NK-92 treated with Interleukin-12 subunit alpha and Interleukin-12 subunit beta, amount 100 ng/mL, for 24 hours (cell line): ENCODE results near the gene CRYGA.
"Not testable (repeated sequence)": the region's sequence is repeated elsewhere in the genome, so short reads cannot be mapped to it uniquely, and the experiment has no call there.

Experiments
- DNase-seq: peaks from one replicate; lab custom pipeline; 2025; lab: John Stamatoyannopoulos, UW

Gene CRYGA

DNA sequence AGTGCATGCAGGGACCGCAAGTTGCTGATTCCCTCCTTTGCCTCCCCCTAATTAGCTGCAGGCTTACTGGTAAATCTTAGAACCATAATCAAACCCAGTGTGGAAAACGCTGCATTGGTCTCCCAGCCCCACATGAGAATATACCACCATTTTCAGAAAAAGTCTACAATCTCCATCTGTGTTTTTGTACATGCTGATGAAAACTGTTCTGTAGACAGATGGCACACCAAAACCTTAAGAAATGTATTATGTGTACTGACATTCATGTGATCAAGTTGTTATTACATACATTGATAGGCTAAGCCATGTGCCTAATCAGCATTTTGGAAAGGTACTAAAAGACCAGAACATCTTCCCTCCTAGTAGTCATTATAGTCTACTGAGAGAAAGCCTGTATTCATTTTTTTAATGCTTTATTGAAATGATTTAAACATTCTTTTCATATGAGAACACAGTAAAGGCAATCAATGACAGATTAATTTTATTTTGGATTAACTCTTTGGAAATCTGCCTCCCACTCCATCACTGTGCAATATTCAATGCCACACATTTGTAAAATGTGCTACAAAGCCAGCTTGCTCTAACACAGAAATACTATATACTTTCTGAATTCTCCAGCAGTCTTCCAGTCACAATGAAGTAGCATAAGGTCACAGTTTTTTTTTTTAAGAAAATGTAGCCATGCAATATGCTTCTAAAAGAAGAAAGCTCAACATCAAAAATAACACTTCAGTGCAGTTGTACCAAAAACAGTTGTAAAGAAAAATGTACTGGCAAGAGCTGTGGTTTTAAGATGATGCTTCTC is 1.8 kb upstream of the CRYGA start:
- DNase-seq: no peak

DNA sequence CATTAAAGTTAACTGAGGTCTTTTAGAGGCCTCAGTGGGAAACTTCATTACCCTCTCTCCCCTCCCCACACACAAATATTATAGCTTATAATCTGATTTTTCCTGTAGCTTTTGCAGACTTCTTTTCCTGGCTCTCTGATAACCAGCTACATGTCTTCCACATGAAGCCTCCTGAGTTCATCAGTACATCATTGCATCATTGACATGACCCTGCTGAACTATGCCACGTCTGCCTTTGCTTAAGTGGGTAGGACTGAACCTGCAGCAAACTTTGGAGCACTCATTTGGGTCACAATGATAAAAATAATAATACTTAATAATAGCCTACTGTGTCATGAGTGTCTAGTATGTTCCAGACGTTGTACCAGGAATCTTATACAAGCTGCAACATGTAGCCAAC is 7.0 kb downstream of the CRYGA start:
- DNase-seq: no peak

DNA sequence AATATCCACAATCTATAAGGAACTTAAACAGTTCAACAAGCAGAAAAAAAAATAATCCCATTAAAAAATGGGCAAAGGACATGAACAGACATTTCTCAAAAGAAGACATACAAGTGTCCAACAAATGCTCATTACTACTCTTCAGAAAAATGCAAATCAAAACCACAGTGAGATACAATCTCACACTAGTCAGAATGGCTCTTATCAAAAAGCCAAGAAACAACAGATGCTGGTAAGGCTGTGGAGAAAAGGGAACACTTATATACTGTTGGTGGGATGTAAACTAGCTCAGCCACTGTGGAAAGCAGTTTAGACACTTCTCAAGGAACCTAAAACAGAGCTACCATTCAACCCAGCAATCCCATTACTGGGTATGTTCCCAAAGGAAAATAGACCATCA is 10.2 kb downstream of the CRYGA start:
- DNase-seq: no peak

DNA sequence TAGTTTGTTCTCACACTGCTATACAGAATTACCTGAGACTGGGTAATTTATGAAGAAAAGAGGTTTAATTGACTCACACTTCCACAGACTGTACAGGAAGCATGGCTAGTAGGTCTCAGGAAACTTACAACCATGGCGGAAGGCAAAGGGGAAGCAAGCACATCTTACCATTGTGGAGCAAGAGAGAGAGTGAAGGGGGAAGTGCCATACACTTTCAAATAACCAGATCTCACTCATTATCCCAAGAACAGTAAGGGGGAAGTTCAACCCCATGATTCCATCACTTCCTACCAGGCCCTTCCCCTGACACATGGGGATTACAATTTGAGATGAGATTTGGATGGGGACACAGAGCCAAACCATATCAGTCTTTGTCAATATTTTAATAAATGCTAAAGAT is 12.4 kb downstream of the CRYGA start:
- no peak for DNase-seq

DNA sequence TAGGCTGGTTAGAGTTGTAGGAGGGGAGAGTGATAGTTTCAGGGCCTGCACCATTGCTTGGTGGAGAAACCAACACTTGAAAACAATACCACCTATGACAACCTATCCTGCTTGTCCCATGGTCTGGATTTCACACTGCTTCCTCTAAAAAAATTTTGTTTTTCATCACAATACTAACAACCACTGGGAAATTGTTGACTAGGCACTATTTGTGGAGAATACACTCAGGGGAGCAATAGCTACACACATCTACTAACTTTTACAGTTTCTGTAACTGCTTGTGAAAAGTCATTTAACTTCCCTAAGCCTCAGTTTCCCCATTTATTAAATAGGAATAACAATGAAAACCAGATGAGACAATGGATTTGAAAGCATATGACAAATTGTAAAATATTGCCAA is 13.3 kb downstream of the CRYGA start:
- no peak for DNase-seq

DNA sequence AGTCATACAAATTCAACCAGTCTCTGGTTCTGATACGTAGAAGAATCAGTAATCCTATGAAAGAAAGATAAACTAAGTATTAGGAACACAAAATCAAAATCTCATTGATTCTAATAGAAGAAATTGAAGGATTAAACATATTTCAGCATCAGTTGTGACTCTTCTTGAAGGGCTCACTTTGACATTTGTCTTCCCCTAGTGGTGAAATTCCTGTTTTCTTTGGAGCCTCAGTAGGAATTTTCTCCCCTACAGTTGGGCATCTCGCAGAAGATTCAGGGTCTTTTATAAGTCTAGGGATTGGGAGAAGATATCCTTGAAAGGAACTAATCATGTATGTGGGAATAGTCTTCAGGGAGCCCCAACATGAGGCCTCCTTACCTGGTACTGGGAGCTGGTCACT is 14.6 kb downstream of the CRYGA start:
- DNase-seq: no peak

DNA sequence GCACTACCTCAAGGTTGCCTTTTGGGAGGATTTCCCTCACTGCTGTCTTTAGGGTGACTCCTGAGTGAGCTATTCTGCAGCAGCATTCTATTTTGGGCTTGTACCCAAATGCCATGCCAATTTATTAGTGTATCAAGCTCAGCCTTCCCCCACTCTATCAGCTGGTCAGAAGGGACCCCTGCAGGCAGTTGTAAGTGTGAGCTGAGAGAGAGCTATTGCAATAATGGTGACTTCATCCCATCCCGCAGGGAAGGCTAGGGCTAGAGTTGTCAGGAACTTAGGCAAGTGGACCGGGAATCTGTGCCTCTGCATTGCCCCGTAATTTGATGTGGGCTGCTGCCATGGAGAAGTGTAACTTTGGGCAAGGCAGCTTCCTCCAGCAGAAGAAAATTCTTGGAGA is 15.6 kb downstream of the CRYGA start:
- DNase-seq: no peak

DNA sequence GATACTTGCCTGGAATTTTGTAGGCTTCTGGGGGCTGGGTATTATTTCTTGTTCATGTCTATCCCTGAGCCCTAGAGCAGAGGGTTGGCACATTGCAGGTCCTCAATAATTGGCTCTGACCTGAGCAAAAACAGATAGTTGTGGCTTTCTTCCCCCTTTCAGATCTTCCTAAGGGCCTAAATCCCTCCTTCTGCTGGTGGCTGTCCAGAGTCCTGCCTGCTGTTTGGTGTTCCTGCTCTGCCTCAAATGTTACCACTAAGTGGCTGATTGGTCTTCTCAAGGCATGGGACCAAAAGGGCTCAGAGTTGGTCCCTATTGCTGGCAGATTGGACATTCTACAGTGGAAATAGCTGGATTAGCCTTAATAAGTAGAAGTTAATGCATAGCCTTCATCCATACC is 16.4 kb downstream of the CRYGA start:
- no peak for DNase-seq

DNA sequence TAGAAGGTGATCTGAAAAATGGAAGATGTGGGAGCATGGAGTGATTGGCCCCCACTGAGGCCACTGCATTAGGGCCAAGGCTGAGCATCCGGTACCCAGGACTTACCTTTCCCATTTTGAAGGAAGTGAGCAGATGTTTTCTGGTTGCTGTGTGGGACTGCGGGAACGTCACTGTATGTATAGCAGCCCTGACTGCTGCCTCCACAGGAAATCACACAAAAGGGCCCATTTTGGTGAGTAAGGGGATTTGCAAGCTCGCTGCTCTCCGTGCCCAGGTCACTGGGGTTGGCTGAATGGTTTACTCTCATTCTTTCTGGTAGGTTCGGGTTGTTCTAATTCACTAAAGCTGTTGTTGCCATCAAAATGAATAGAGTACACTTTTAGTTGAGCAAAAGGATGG is 17.4 kb downstream of the CRYGA start, which contains the start of gene CRYGB:
TSS of gene CRYGB (minus strand) at position 153 of the 400 bp plus-strand sequence. CDS start at position 115, 38 bp downstream.
- no peak for DNase-seq

DNA sequence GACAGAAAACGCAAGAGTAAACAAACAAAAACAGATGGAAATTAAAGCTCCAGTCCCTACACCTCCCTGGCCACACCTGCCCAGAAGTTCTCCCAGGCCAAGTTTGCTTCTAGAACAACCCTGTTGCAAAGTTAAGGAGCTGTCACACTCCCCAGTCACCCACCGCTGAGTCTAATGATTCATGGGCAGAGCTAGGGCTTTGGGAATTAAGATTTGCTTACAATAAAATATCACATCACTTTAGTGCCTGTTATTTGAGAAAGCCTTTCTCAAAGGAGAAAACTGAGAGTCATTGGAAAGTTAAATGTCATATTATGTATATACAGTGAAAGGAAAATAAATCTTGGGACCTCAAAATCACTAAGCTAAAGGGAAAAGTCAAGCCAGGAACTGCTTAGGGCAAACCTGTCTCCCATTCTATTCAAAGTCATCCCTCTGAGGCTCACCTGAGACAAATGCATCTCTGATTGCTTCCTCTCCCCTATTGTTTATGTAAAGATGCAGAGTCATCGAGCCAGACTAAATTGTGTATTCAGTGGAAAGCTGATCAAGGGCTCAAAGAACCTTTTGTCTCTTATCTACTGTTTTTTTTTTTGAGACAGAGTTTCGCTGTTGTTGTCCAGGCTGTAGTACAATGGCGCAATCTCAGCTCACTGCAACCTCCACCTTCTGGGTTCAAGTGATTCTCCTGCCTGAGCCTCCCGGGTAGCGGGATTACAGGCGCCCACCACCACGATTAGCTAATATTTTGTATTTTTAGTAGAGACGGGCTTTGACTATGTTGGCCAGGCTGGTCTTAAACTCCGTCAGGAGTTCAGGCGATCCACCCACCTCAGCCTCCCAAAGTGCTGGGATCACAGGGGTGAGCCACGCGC is 20.2 kb downstream of the CRYGA start:
- DNase-seq: no peak

DNA sequence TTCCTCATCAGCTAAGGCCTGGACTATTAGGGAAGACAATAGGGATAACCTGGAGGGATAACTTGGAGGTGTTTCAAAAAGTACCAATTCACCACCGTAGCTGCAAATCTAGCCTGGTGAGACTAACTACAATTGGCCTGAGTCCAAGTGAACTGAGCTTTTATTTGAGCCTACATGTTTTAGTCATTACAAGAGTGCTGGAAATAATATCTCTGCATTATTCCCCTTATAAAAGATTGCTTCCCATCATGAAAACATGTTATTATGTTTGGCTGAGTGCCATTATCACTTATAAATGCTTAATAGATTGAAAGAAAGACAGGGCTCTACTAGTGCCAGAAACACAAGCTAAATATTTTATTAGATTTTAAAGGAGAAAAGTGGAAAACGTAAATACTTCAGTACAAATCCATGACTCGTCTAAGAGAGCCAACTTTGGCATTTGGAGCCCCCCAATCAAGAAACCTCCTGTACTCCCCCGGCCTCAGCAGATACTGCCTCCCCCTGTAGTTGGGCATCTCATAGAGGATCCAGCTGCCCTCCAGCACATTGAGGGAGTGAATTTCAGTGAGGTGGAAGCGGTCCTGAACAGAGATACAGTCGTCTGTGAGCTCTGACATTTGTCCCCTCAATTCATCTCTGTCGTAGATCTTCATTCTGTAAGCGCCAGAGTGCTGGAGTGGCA is 21.0 kb downstream of the CRYGA start:
- no peak for DNase-seq

DNA sequence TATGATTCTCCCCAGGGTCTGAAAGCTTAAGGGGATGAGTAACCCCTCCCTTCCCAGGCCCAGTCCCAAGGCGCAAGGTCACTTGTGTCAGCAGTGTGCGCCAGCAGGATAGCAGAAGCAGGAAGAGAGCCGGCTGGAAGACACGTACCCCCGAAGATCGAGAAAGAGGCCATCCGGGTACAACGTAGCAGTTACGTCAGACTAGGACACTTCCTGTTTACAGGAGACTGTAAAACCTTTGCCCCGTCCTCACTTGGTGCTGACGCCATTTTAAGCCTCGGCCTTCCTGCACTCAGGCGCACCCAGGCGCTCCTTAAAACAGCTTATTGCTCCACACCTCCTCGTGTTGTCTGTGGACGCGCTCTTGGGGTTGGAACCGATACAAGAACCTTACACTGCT is 23.9 kb downstream of the CRYGA start:
- DNase-seq: no peak

DNA sequence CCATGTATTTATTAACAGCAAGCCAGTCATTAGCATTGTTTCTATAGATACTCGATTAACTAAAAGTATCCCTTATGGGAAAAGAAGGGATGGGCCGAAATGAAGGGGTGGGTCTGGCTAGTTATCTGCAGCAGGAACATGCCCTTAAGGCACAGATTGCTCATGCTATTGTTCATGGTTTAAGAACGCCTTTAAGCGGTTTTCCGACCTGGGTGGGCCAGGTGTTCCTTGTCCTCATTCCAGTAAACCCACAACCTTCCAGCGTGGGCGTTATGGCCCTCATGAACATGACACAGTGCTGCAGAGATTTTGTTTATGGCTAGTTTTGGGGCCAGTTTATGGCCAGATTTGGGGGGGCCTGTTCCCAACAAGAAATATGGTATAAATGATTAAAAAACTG is 25.1 kb downstream of the CRYGA start:
- DNase-seq: not testable (repeated sequence)

DNA sequence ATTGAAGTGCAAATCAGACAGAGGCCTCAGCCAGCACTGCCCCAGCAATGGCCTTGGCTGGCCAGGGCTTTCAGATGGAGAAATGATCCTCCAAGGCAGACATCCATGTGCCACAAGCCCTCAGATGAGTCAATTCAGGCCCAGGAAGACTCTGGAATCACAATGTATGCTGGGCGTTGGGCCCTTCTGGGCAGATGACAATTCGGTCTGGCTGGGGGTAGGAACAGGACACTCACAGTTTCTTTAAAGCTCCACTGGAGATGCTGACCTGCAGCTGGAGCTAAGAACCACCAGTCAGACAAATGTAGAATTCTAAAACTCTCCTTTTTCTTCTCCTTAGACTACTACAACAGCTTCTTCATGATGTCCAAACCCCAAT is 26.7 kb downstream of the CRYGA start:
- no peak for DNase-seq

DNA sequence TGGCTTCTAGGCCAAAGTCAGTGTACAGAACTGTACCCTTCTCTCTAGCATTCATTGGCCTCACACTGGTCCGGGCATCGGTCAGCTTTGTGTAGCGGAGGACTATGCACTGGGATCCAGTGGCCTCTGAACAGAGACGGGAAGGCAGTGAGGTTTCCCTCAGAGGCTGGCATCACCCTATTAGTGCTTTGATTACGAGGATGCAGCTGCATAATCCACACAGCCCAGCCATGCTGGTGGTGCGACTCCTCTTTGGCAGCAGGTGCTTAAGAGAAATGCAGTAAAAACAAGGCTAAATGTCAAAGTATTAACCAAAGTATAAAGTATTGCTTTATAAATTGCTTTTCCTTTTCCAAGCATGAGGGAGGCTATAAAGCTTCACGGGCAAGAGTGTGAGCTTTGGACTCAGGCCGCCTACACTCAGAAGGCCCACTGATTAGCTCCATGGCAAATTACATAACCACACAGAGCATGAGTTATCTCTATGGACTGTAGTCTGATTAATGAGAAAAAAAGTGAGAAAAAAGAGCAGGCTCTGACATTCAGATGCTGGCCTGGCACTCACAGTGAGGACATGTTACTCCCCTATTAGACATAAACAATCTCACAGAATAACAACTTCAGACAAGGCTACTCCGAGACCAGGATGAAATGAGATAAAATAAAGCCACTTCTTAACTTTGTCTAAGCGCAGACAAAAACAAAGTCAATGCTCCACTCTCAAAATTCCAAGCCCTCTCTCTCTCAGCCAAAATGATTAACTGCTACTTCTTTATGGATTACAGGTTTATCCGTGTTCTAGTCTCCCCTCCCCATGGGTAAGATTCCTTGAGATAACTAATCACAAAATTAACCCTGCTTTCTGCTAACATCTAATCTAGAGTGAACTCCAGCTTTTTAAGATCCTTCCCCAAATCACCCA is 27.3 kb downstream of the CRYGA start:
- DNase-seq: no peak

DNA sequence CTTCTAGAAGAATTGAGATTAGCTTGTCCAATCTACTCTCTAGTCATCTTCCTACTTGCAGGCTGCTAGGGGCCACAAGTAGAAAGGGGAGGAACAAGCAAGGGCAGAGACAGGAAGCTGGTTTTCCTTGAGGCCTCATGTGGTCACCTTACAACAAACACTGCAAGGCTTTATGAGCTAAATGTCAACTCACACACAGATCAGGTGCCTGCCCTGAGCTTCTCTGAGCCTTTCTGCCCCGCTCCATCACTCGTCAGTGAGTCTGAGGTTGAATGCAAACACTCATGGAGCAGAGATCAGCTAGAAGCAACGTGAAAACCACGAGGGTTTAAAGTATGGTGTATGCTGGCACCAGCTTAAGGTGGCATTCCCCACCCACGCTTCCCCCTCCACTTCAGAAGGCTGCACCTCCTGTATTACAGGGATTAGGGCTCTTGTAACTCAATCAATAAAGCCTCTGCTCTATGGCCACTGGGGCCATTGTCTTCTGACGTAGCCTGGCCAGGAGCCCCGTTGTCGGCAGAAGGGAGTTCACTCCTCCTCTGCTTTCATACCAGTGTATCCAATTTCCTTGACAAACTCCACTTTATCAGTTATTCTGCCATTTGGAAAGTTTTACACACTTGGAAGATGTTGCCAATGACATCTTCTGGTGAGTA is 28.3 kb downstream of the CRYGA start:
- peak; percentile 8 for DNase-seq

DNA sequence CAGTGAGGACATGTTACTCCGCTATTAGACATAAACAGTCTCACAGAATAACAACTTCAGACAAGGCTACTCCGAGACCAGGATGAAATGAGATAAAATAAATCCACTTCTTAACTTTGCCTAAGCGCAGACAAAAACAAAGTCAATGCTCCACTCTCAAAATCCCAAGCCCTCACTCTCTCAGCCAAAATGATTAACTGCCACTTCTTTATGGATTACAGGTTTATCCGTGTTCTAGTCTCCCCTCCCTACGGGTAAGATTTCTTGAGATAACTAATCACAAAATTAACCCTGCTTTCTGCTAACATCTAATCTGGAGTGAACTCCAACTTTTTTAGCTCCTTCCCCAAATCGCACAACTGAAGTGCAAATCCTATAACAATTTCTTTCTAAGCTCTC is 32.7 kb downstream of the CRYGA start:
- no peak for DNase-seq

DNA sequence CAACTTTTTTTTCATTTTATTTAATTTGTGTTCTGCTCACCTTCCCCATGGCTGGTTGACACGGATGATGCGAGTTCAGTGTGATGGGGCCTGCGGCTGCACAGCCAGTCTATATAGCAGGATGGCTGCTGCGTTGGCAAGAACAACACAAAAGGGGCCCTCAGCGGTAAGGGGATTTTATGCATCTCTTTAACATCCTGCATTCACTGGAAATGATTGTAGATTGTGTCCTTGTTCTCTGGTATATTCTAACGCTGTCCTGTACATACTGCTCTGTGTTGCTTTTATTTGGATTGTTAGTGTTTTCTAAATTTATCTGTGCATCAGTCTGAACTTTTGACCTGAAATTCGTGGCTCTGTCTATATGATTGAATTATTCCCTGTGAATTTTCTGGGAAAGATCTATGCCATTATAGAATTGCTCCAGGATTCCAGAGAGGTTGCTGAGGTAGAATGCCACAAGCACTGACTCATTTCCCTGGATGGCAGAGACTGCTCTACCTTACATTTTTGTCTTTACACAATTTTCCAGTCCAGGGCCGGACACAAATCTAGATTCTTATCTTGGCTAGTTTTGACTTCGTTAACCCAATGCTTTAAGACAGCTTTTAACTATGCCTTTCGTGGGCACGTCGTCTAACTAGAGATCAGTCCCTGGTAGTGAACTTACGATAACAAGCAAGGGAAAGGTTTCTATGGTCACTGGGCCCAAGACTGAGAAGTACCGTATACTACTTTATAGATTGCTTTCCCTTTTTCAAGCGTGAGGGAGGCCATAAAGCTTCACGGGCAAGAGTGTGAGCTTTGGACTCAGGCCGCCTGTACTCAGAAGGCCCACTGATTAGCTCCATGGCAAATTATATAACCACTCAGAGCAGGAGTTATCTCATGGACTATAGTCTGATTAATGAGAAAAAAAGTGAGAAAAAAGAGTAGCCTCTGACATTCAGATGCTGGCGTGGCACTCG is 33.4 kb downstream of the CRYGA start, which contains the start of gene CRYGC:
TSS of gene CRYGC (minus strand) at position 85 of the 968 bp plus-strand sequence. CDS start at position 49, 36 bp downstream.
- DNase-seq: no peak

DNA sequence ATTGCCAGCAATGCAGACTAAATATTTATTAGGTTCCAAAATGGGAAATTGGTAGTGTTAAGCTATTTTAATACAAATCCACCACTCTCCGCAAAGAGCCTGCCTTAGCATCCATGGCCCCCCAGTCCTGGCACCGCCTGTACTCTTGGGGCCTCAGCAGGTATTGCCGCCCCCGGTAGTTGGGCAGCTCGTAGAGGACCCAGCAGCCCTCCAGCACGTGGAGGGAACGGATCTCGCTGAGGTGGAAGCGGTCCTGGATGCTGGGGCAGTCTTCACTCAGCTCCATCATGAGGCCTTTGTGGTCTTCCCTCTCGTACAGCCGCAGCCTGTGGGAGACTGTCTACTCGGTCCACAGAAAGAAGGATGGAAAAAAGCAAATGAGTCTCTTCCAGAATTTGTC is 35.3 kb downstream of the CRYGA start:
- DNase-seq: no peak

DNA sequence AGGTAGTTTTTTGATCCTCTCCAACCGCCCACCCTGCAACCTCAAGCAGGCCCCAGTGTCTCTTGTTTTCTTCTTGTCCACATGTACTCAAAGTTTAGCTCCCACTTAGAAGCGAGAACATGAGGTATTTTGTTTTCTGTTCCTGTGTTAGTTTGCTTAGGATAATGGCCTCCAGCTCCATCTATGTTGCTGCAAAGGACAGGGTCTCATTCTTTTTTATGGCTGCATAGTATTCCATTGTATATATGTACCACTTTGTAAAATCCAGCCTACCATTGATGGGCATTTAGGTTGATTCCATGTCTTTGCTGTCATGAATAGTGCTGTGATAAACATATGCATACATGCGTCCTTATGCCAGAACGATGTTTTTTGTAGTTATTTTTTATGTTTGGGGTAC is 36.3 kb downstream of the CRYGA start:
- DNase-seq: no peak
